ENCODE measurements around the gene REPS2.

Gene REPS2

GRCh38 chrX:17081968-17082367 lies 135.5 kb downstream of the REPS2 start:
- peak; percentile 8 for DNase-seq (ENCODE audit: low read depth, low spot score)

- DNase-seq (ENCODE audit: low read depth, low spot score): peak; percentile 12
Measured at GRCh38 chrX:17082831-17083230, 136.4 kb downstream of the REPS2 start.

- no peak for DNase-seq (ENCODE audit: low read depth, low spot score)
Measured at GRCh38 chrX:17086317-17086716, 139.9 kb downstream of the REPS2 start.

- no peak for DNase-seq (ENCODE audit: low read depth, low spot score)
Measured at GRCh38 chrX:17095161-17095560, 148.7 kb downstream of the REPS2 start.

GRCh38 chrX:17098516-17099247 lies 152.2 kb downstream of the REPS2 start:
- DNase-seq (ENCODE audit: low read depth, low spot score): no peak

GRCh38 chrX:17104433-17104832 lies 158.0 kb downstream of the REPS2 start:
- DNase-seq (ENCODE audit: low read depth, low spot score): no peak

GRCh38 chrX:17120816-17121215 lies 174.4 kb downstream of the REPS2 start:
- DNase-seq (ENCODE audit: low read depth, low spot score): no peak

- DNase-seq (ENCODE audit: low read depth, low spot score): peak; percentile 54
Measured at GRCh38 chrX:17154001-17154400, 207.5 kb downstream of the REPS2 start.

- no peak for DNase-seq (ENCODE audit: low read depth, low spot score)
Measured at GRCh38 chrX:17160975-17161374, 214.5 kb downstream of the REPS2 start.

GRCh38 chrX:17161991-17162390 lies 215.5 kb downstream of the REPS2 start:
- no peak for DNase-seq (ENCODE audit: low read depth, low spot score)

- DNase-seq (ENCODE audit: low read depth, low spot score): no peak
Measured at GRCh38 chrX:17164079-17164478, 217.6 kb downstream of the REPS2 start.

GRCh38 chrX:17164941-17165340 lies 218.5 kb downstream of the REPS2 start:
- DNase-seq (ENCODE audit: low read depth, low spot score): peak; percentile 71

GRCh38 chrX:17167915-17168314 lies 221.5 kb downstream of the REPS2 start:
- no peak for DNase-seq (ENCODE audit: low read depth, low spot score)

- no peak for DNase-seq (ENCODE audit: low read depth, low spot score)
Measured at GRCh38 chrX:17170973-17171372, 224.5 kb downstream of the REPS2 start.

- peak; percentile 28 for DNase-seq (ENCODE audit: low read depth, low spot score)
Measured at GRCh38 chrX:17174671-17175070, 228.2 kb downstream of the REPS2 start.

GRCh38 chrX:17182317-17182716 lies 235.9 kb downstream of the REPS2 start:
- DNase-seq (ENCODE audit: low read depth, low spot score): no peak

- no peak for DNase-seq (ENCODE audit: low read depth, low spot score)
Measured at GRCh38 chrX:17183566-17183965, 237.1 kb downstream of the REPS2 start.

GRCh38 chrX:17185431-17185830 lies 239.0 kb downstream of the REPS2 start:
- DNase-seq (ENCODE audit: low read depth, low spot score): peak; percentile 27

- peak; percentile 36 for DNase-seq (ENCODE audit: low read depth, low spot score)
Measured at GRCh38 chrX:17187136-17187756, 240.8 kb downstream of the REPS2 start.

- DNase-seq (ENCODE audit: low read depth, low spot score): peak; percentile 44
Measured at GRCh38 chrX:17192106-17192505, 245.6 kb downstream of the REPS2 start.

Data from astrocyte of the hippocampus (primary cell).